ENCODE data around the gene USP32. TPM values are rescaled to one million over a fixed set of nuclear protein-coding genes. Genes with fewer than 3 reads are reported as not detected.
"Not testable (repeated sequence)": the region's sequence is repeated elsewhere in the genome, so short reads cannot be mapped to it uniquely, and the experiment has no call there.

USP32 gene
- total RNA-seq, 1 donor from 2014 or later = 91.7 TPM

- no peak for DNase-seq (ENCODE audit: low spot score in 2 of 2)
- FAIRE-seq = no peak
Measured at GRCh38 chr17:60406887-60407286, 15.0 kb upstream of the USP32 start.

GRCh38 chr17:60403962-60404361 is 12.0 kb upstream of the USP32 start:
- no peak for FAIRE-seq
- no peak for DNase-seq (ENCODE audit: low spot score in 2 of 2)

- no peak for DNase-seq (ENCODE audit: low spot score in 2 of 2)
- no peak for FAIRE-seq
Measured at GRCh38 chr17:60403523-60403810, 11.5 kb upstream of the USP32 start.

- no peak for FAIRE-seq
- DNase-seq (ENCODE audit: low spot score in 2 of 2) = no peak
Measured at GRCh38 chr17:60401819-60402218, 9.9 kb upstream of the USP32 start.

- FAIRE-seq = no peak
- DNase-seq (ENCODE audit: low spot score in 2 of 2) = no peak
Measured at GRCh38 chr17:60398227-60398959, 6.5 kb upstream of the USP32 start.

GRCh38 chr17:60396412-60396811 is 4.5 kb upstream of the USP32 start:
- no peak for FAIRE-seq
- no peak for DNase-seq (ENCODE audit: low spot score in 2 of 2)

- FAIRE-seq = no peak
- no peak for DNase-seq (ENCODE audit: low spot score in 2 of 2)
Measured at GRCh38 chr17:60395508-60396065, 3.7 kb upstream of the USP32 start.

GRCh38 chr17:60393840-60394723 is 2.1 kb upstream of the USP32 start:
- FAIRE-seq = no peak
- no peak for DNase-seq (ENCODE audit: low spot score in 2 of 2)

- no peak for FAIRE-seq
- DNase-seq (ENCODE audit: low spot score in 2 of 2) = no peak
Measured at GRCh38 chr17:60392845-60393702, 1.1 kb upstream of the USP32 start.

- DNase-seq (ENCODE audit: low spot score in 2 of 2) = peak in 1 of 2 donors; percentile 18
- no peak for FAIRE-seq
Measured at GRCh38 chr17:60391471-60392041, 377 bp downstream of the USP32 start.

- no peak for FAIRE-seq
- DNase-seq (ENCODE audit: low spot score in 2 of 2) = no peak
Measured at GRCh38 chr17:60390925-60391470, 935 bp downstream of the USP32 start.

GRCh38 chr17:60390186-60390585 is 1.7 kb downstream of the USP32 start:
- FAIRE-seq (no peak), DNase-seq (ENCODE audit: low spot score in 2 of 2) (no peak)

GRCh38 chr17:60388742-60389141 is 3.2 kb downstream of the USP32 start:
- DNase-seq (ENCODE audit: low spot score in 2 of 2) = no peak

GRCh38 chr17:60387666-60388065 is 4.3 kb downstream of the USP32 start:
- no peak for DNase-seq (ENCODE audit: low spot score in 2 of 2)

More at GRCh38 chr17:60388742-60389141, 3.2 kb downstream of the USP32 start:
- FAIRE-seq = no peak

GRCh38 chr17:60386147-60387058 is 5.5 kb downstream of the USP32 start:
- FAIRE-seq (no peak), DNase-seq (ENCODE audit: low spot score in 2 of 2) (no peak)

More at GRCh38 chr17:60387666-60388065, 4.3 kb downstream of the USP32 start:
- no peak for FAIRE-seq

GRCh38 chr17:60384921-60385320 is 7.0 kb downstream of the USP32 start:
- not testable (repeated sequence) for DNase-seq (ENCODE audit: low spot score in 2 of 2); FAIRE-seq

- no peak for FAIRE-seq
Measured at GRCh38 chr17:60383379-60383778, 8.6 kb downstream of the USP32 start.

GRCh38 chr17:60381958-60382357 is 10.0 kb downstream of the USP32 start:
- DNase-seq (ENCODE audit: low spot score in 2 of 2) = no peak
- no peak for FAIRE-seq

More at GRCh38 chr17:60383379-60383778, 8.6 kb downstream of the USP32 start:
- DNase-seq (ENCODE audit: low spot score in 2 of 2) = no peak

- not testable (repeated sequence) for DNase-seq (ENCODE audit: low spot score in 2 of 2); FAIRE-seq
Measured at GRCh38 chr17:60379461-60379860, 12.5 kb downstream of the USP32 start.
